DMS53 treated with DMSO at 0.1 percent for 48 hours (cell line): Measurements from ENCODE around the gene AGRN.
A peak's percentile ranks its signal among the peaks of the same experiment; 100 is the strongest.
"Not testable (repeated sequence)": the region's sequence is repeated elsewhere in the genome, so short reads cannot be mapped to it uniquely, and the experiment has no call there.

Source experiments
- DNase-seq: peaks from one replicate; lab custom pipeline; 2025; ENCODE audit not compliant: unreplicated experiment; lab: John Stamatoyannopoulos, UW

Gene AGRN

DNA sequence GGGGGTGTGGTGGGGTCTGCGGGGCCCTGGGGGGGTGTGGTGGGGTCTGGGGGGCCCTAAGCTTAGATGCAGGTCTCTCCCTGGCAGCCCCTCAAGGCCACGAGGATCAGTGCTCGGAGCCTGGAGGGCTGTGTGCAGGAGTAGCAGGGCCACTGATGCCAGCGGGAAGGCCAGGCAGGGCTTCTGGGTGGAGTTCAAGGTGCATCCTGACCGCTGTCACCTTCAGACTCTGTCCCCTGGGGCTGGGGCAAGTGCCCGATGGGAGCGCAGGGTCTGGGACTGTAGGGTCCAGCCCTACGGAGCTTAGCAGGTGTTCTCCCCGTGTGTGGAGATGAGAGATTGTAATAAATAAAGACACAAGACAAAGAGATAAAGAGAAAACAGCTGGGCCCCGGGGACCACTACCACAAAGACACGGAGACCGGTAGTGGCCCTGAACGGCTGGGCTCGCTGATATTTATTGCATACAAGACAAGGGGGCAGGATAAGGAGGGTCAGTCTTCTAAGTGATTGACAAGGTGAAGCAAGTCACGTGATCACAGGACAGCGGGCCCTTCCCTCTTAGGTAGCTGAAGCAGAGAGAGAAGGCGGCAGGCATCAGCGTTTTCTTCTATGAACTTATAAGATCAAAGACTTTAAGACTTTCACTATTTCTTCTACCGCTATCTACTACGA lies 45.5 kb downstream of the AGRN start:
- DNase-seq: no peak

DNA sequence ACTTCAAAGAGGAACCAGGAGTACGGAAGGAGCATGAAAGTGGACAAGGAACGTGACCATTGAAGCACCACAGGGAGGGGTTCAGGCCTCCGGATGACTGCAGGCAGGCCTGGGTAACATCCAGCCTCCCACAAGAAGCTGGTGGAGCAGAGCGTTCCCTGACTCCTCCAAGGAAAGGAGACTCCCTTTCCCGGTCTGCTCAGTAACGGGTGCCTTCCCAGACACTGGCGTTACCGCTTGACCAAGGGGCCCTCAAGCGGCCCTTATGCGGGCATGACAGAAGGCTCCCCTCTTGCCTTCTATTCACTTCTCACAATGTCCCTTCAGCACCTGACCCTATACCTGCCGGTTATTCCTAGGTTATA lies 46.0 kb downstream of the AGRN start:
- not testable (repeated sequence) for DNase-seq

DNA sequence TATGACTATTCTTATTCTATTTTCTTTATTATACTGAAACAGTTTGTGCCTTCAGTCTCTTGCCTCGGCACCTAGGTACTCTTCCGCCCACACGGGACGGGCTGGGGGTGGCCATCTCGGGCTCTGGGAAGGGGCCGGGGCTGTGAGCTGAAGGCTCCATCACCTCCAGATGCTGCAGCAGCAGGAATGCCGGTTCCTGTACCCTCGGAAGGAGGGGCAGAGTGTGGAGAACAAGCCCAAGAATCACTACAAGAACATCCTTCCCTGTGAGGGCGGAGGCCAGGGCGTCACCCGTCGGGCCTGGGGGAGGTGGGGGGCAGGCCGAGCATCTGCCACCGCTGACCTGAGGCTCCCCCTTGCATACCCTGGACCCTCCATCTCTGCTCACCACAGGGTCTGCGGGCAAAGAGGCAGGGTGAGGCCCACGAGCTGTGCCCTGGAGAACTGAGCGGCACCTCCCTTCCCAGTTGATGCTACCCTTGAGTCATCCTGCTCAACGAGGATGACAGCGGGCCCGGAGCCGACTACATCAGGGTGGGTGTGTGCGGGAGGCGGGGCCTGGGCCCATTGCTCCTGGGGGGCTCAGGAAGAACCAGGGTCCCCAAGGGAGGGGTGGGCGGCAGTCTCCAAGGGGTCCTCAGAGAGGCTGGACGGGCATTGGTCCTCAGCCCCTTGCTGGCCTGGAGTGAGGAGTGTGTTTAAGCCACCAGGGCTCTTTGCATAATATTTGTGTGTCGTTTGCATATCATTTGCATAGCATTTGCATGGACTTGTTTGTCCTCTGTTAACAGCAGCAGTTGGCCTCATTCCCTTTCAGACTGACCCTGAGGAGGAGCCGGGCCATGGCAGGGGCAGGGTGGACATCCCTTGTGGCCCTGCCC lies 46.7 kb downstream of the AGRN start:
- no peak for DNase-seq

DNA sequence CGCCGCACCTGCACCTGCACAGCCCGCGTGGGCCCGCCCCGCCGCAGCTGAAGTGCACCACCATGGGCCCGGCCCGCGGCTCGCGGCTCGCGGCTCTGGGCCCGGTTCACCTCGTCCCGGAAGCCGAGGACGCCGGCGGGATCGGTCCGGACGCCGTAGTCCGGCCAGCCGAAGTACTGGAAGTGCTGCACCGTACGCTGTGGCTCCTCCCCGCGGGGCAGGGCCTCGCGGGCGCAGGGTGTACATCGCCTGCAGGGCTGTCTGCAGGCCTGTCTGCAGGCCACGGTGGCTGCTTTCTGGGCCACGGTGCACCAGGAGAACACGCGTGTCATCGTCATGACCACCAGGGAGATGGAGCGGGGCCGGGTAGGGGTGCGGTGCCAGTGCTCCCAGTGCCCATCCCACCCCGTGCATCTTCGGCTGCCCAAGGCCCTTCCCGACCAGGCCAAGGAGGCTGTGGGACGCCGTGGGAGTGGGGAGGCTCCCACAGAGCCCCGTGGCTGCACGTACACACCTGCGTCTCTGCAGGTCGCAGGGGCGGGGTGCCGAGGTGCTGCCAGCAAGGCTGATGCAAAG lies 47.5 kb downstream of the AGRN start:
- peak; percentile 25 for DNase-seq

DNA sequence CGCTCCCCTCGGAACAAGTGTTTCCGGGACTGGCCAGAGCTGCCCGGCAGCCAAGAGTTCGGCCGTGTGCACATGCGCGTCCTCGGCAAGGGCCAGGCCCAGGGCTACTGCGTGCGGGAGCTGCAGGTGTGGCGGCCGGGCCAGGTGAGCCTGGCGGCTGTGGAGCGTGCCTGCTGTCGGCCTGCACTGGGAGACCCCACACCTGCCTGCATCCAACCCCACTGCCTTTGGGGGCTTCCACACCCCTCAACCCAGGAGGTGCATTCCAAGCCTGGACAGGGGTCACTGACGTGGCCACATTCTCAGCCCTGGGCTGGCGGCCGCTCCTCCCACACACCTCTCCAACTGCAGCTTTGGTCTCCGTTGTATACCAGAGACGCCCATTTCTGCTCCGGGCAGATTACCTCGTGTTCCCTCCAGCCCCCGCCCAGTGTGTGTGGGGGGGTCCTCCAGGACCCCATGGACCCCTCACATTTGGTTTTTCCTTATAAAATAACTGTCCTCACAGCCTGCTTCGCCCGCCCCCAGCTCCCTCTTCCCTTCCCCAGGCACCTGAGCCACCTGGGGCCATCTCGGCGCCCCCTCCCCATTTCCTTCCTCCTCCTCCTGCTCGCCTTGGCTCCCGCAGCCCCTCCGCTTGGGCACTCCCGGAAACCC lies 48.1 kb downstream of the AGRN start:
- DNase-seq: peak; percentile 85

DNA sequence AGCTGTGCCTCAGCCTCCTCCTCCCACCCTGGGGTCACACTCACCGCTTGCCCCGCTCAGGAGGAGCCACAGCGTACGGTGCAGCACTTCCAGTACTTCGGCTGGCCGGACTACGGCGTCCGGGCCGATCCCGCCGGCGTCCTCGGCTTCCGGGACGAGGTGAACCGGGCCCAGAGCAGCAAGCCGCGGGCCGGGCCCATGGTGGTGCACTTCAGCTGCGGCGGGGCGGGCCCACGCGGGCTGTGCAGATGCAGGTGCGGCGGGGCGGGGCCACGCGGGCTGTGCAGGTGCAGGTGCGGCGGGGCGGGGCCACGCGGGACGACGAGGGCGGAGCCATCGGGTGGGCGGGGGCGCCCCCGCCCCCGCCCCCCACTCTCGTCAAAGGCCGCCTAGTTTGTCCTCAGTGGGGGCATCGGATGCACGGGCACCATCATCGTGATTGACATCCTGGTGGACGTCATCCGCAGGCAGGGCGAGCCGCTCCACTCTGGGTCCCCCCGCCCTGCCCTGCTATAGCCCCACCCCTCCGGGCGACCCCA lies 48.7 kb downstream of the AGRN start:
- DNase-seq: peak; percentile 75

DNA sequence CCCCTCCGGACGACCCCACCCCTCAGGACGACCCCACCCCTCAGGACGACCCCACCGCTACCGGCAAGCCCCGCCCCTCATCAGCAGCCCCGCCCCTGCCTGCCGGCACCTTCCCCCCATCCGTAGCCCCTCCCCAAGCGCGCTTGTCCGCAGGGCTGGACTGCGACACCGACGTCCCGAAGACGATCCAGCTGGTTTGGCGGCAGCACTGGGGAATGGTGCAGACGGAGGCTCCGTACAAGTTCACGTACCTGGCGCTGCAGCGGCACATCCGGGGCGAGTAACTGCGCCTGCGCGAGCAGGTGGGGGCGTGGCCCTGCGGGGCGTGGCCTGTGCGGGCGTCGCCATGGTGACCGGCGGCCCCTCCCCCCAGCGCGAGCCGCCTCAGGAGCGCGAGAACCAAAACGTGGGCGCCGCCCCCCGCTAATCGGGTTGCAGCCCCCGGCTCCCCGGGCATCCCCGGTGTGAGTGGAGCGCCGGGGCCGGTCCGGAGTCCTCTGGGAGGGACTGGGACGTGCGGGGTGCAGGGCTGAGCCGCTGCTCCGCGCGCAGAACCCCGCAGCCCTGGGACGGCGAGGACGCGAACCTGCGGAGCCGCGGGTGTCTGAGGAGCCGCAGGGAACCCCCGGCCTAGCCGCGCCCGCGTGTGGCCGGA lies 49.3 kb downstream of the AGRN start:
- DNase-seq: peak; percentile 77

DNA sequence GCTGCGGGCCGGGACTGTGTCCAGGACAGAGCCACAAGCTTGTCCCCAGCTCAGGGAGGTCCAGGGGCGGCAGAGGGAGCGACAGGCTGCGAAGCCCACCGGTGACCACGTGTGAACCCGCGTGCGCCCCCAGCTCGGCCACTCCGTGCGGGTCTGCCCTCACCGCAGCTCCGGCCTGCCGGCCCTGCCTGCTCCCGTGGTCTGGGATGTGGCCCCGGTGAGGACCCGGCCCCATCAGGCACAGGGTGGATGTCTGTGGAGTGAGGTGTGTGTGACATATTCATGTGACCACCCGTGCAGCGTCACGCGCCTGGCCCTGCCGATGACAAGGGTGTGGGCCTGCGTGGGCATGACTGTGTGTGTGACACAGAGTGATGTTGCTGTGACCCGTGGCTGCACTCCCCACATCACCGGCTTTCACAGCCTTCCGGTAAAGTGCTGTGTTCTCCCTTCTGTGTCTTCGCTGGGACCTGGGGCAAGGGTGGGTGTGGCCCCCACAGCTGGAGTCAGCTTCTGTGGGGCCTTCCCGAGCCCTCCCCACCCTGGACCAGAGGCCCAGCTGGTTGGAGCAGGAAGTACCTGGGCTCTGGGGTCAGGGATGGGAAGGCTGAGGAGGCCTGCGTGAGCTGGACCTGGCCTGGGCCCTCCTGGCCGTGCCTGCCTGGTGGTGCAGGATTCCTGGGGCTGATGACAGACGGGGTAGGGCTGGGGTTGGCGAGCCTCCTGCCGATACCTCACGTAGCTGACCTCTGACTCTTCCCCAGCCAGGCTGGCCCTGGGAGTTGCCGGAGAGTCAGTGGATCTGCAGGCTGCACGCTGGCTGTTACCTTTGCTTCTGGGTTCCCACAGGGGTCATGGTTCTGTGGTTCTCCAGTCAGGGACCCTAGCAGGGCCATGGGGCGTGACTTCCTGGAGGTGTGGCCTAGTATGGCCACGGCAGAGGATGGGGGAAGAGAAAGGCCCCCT lies 50.1 kb downstream of the AGRN start:
- no peak for DNase-seq

DNA sequence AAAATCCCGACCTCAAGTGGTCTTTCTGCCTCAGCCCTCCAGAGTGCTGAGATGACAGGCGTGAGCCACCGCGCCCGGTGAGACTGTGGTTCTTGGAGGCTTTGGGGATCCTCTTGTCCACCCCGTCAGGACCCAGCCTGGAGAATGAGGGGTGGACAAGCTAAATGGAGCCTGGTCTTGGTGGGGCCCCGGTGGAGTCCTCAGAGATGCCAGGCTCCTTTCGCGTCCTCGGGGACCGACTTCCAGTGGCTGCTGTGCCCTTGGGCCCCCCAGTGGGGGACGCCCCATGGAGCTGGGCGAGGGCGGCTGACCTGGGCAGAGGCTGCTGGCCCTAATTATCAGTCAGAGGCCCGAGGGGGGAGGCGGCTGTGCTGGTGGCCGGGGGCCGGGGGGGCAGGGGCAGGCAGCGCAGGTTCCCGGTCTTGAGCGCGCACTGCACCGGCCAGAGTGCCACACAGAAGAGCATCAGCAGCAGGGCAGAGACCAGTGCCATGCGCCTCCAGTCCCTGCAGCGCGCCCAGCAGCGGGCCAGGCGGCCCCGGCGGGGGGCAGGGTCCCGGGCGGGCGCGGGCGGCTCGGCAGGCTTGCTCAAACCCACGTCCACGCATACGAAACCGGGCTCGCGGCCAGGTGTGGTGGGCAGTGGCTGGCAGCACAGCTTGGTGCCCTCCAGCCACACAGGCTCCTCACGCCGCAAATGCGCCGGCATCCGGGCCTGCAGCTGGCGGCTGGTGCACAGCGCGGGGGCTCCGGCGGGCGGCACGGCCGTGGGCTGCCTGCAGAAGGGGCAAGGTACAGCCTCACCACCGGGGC lies 51.8 kb downstream of the AGRN start:
- DNase-seq: no peak

DNA sequence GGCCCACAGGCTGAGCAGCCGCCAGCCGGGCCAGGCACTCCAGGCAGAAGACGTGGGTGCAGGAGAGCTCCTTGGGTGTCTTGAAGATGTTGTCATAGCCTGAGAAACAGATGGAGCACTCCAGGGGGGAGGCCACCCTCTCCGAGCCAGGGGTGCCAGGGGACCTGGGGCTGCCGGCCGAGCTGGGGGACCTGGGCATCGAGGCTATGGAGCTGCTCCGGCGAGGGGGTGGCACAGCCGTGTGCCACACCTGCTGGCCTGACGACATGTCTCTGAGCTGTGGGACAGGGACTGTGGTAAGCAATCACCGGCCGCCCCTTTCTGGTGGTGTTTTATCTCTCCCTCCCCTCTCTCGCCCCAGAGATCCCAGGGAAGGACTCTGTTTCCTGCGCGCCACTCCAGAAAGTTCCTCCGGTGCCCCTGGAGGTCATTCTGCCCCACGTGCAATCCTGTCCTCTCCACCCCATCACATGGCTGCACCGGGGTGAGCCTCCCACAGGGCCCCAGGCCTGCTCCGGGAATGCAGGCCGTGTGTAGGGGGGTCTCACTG lies 52.5 kb downstream of the AGRN start:
- DNase-seq: no peak

DNA sequence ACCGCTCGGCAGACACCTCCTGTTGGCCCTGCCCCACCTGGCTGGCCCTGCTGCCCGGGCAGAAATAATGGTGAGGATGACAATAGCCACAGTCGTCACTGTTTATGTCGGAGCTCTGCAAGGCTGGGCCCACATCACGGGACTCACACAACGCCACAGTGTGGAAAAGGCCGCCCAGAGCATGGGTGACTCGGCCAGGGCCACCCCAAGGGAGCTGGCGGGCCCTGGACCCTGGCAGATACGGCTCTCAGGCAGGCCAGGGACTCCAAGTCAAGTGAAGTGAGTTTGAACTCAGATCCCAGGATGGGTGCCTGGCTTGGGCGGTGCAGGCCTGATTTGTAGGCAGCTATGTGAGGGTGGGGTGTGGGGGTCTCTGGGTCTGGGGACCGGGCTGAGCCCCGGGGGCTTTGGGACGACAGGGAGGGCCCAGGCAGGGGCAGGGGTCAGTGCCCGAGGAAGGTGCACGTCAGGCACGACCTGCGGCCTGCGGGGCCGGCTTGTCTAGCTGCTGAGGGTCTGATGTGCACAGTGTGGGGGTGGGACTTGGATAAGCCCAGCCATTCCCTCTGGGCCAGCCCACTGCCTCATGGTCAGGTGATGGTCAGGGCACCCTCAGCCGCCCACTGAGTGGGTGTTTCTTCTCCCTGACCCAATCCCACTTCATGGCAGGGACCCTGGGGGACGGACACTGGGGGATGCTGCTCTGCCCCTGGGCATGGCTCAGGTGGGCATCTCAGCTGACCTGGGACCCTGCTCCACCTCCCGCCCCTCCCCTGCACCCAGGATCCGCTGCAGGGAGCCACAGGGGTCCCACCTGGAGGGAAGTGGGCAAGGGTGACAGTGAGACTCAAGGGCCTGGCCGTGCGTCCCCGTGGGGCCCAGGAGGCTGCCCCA lies 53.2 kb downstream of the AGRN start:
- no peak for DNase-seq

DNA sequence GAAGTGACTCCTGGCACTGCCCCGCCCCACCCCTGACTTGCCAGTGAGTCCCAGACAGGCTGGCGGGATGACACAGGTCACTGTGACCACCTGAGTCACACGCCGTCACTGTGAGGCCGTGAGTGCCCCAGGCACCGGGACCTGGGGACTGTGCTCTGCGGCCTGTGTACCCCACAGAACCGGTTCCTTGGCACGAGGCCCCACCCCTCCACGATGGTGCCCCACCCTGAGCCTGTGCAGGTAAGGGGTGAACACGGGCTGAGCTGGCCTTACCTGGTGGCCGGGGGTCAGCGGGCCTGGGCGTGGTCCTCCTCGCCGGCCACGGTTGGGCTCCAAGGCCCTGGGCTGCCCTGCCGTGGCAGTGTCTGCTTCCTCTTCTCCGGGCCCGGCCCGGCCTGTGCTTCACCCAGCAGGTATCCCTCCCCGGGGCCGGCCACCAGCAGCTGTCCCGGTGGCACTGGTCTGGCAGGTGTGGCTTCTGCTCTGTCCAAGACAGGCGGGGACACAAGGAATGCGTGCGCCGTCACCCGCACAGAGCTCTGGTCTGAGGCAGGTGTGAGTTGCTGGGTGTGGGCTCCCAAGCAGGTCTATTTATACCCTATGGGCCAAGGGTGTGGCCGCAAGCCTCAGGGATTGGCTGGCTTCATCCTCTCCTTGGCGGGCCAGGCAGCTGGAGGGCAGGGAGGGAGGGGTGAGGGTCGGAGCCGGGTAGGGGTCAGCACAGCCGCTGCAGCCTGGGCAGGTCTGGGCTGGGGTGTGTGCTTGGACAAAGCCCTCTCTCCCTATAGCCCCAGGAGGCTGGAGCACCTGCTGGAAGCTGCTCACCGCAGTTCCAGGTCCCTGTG lies 54.0 kb downstream of the AGRN start, which contains the start of gene RNF223:
Gene RNF223 (minus strand): TSS at position 564 of the 845 bp plus-strand sequence. CDS start 1,740 bp downstream, outside the sequence.
- DNase-seq: peak; percentile 22

DNA sequence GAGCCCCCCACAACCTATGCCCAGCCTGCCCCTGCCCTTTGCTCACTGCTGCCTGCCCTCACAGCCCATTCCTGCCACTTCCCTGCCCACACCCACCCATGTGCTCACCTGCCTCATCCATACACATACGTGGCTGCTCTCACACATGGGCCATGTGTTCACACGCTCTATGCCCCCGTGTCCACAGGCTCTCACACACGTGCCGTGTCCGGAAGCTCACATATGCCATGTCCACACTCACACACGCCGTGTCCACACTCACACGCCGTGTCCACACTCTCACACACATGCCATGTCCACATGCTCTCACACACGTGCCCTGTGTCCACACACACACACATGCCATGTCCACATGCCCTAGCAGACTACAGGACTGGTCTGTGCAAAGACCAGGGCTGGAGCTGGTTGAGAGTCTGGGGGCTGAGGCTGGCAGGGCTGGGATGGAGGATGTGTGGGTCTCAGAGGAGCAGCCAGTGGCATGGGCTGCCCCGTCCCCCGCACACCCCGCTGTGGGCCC lies 54.8 kb downstream of the AGRN start:
- DNase-seq: no peak

DNA sequence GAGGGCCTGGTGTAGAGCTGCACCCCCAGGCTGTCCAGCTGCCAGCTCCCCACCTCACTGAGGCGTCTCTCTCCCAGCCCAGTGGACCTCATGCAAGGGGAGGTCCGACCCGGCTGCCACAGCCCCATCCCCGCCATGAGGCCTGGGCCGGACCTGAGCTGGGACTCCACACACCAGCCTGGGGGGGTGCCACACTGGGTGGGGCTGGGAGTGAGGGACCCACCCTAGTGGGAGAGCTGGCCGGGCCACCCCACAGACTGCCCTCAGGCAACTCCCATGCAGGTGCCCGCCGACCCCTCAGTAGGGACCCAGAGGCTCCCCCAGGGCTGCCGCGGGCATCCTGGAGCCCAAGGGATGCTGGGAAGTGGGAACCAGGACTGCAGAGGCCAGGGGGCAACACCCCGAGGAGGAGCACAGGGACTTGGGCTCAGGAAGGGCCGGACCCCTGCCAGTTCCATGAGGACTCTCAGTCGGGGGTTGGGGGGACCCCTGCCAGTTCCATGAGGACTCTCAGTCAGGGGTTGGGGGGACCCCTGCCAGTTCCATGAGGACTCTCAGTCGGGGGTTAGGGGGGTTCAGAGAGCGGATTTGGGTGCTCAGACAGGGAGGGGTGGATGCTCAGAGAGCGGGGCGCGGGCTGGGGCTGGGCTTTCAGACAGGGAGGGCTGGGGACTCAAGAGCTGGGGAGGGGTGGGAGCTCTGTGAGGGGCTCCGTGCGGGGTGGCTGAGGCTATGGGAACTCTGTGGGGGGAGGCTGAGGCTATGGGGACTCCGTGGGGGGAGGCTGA lies 55.4 kb downstream of the AGRN start:
- no peak for DNase-seq

DNA sequence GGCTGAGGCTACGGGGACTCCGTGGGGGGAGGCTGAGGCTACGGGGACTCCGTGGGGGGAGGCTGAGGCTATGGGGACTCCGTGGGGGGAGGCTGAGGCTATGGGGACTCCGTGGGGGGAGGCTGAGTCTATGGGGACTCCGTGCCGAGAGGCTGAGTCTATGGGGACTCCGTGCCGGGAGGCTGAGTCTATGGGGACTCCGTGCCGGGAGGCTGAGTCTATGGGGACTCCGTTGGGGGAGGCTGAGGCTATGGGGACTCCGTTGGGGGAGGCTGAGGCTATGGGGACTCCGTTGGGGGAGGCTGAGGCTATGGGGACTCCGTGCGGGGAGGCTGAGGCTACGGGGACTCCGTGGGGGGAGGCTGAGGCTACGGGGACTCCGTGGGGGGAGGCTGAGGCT lies 57.5 kb downstream of the AGRN start:
- DNase-seq: not testable (repeated sequence)
